M059J (cell line): ENCODE data around the gene TECR. TPM values are rescaled to one million over a fixed set of nuclear protein-coding genes. Genes with fewer than 3 reads are reported as not detected.
A peak's percentile ranks its signal among the peaks of the same experiment; 100 is the strongest.
"Not testable (repeated sequence)": the region's sequence is repeated elsewhere in the genome, so short reads cannot be mapped to it uniquely, and the experiment has no call there.

Experiments used
- DNase-seq: peaks from one replicate; pipeline ENCODE4 v3.0.0-alpha.2; 2012; ENCODE audit warnings: low read depth
- total RNA-seq: library from RNA; depleted of rRNA; stranded (reverse); fragments of >200 nt; shearing (Covaris generic); gene quantifications from 2 replicates; pipeline ENCODE4 v1.2.3, GENCODE V29; 2014; rRNA removed

The TECR gene, protein sequence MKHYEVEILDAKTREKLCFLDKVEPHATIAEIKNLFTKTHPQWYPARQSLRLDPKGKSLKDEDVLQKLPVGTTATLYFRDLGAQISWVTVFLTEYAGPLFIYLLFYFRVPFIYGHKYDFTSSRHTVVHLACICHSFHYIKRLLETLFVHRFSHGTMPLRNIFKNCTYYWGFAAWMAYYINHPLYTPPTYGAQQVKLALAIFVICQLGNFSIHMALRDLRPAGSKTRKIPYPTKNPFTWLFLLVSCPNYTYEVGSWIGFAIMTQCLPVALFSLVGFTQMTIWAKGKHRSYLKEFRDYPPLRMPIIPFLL
- 126 and 160 TPM in 2 replicates for total RNA-seq

DNA sequence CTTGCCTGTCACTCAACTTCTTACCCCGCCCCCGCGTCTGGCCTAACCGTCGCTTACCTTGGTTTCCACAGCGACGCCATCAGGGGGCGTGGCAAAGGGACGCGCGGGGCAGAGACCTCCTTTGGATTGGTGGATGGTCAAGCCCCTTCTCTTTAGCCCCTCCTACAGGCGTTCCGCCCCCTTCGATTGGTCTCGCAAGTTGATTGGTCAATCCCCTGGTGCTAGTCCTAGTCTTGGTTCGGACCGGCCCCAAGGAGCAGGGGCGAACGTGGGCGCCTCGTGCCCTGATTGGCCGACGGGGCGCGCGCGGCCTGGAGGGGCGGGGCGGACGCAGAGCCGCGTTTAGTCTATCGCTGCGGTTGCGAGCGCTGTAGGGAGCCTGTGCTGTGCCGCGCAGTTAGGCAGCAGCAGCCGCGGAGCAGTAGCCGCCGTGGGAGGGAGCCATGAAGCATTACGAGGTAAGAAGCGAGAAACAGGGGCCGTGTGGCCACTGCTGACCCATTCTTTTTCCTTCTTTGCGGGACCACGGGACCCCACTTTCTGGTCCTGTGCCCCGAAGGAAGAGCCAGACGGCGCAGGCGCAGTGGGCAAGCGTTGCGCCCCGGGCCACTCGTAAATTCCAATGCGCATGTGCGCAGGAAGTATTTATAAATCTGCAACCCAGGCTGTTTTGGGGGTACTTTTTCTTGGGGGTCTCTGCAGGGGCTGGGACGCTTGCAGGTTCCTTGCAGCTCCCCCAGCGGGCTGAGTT, at the start of gene TECR:
Gene TECR, plus strand, starts transcription at position 341 of the 751 bp plus-strand sequence. Its CDS starts 103 bp downstream, at position 444.
- peak; percentile 100 for DNase-seq

DNA sequence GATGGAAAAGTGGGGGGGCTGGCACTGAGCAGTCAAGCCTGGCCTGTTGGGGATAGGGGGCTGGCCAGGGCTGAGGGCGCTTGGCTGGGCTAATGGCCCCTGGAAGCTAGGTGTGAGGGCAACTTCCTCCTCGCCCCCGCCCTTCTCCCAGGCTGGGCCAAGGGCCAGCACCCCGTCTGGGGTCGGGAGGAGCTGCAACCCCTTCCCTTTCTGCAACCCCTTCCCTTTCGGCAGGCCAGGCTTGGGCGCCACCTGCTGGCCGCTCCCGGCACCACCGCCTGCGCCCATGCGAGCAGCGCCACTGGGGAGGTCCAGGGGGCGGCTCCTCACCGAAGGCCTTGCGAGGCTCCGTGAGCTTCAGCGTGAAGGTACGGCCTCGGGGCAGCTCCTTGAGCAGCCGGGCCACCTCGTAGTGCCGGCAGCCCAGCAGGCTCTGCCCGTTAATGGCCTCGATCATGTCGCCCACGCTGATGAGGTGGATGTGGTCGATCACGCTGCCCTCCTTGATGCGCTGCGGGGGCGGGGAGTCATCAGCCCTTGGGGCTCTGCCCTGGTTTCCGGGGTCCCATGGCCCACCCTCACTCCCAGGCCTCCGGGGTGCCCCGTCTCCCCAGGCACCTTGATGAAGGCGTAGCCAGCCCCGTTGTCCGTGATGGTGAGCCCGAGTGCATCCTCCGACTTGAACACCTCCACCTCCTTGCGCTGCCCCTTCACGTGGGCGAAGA, 49.3 kb upstream of the TECR start:
- no peak for DNase-seq

DNA sequence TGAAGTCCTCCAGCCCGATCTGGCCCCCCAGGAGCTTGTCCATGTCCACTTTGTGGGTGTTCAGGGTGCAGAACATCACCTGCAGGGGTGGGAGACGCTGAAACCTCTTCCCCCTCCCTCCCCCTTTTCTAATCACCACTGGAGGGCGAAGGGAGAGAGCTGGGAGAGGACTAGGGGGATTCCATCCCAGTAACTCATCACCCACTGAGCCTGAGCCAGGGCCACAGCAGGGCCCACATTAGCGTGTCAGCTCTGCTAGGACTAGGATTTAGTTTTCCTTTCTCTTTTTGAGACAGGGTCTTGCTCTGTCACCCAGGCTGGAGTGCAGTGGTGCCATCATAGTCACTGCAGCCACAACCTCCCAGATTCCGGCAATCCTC, 48.7 kb upstream of the TECR start:
- peak; percentile 37 for DNase-seq

DNA sequence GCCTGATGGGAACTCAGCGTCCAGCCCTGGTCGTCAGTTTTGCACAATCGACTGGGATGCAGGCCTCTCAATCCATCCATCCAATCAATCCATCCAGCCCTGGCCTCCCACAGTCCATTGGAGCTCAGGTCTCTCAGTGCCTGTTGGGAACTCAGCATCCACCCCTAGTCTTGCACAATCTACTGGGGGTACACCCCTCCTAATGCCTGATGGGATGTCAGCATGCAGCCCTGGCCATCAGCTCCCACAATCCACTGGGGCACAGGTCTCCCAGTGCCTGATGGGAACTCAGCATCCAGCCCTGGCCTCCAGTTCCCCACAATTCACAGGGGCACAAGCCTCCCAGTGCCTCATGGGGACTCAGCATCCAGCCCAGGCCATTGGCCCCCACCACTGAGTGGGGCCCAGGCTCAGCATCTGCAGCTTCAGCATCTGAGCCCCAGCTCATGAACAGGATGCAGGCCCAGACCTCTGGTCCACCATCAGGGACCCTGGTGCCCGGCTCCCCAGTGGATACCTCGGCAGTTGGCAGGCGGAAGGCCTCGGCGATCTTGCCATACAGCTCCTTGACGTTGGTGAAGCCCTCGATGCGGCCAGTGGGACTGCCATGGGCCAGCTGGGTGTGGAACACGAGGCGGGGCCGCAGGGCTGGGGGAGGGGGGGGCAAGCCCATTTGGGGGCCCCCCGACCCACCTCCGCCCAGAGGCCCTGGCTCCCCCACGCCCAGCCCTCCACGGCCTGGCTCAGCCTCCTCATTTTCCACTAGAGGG, 47.0 kb upstream of the TECR start:
- DNase-seq, result no peak

DNA sequence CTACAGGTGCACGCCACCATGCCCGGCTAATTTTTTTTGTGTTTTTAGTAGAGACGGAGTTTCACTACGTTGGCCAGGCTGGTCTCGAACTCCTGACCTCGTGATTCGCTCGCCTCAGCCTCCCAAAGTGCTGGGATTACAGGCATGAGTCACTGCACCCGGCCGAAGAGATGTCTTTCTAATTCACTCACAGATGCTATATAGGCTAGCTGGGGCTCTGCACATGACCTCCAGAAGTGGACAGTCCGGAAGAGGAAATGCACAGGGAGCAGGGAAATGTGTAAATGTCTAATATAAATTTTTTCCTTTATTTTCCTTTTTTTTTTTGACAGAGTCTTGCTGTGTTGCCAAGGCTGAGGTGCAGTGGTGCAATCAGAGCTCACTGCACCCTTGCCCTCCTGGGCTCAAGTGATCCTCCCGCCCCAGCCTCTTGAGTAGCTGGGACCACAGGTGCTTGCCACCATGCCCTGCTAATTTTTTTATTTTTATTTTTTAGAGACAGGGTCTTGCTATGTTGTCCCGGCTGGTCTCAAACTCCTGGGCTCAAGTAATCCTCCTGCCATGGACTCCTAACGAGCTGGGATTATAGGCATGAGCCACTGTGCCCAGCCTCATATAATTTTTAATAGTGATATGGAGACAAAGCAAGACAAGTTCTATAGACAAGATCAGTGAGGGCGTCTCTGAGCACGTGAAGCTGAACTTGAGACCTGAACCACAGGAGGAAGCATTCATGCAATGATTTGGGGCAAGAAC, 41.8 kb upstream of the TECR start:
- no peak for DNase-seq

DNA sequence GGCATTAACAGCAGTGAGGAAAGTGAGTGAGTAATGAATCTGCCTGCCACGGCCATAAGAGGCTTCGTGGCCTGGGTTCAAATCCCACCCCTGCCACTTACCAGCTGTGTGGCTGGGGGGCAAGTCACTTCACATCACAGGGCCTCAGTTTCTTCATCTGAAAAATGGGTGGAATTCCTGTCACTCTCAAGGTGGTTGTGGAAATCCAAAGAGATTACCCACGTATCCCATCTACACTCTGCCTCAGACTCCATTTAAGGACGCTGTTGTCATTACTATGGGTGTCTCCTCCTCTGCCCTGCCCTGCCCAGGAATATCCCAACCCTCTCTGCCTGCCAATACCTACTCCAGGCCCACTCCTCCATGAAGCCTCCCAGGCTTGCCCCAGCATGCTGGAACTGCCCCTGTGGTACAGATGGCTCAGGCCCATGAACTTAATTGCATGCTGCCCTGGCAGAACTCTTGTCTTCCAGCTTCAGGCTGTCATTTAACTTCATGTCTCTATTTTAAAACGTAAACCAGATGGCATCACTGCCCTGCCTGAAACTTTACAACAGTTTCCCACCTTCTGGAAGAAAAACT, 36.5 kb upstream of the TECR start:
- DNase-seq, result no peak

DNA sequence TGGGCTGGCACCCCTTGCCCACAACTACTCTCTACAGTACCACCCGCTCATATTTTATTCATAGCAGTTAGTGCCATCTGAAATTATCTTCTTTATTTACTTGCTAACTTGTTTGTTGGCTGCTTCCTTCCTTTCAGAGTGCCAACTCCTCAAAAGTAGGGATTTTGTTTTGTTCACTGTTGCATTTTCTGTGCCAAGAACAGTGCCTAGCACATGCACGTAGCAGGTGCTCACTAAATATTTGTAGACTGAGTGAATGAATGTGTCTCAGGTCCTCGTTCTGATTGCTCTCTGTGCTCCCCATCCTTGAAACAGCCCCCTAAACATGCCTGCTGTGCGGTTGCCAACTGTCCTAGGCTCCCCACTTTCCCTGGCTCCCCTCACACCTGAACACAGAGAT, 35.0 kb upstream of the TECR start:
- DNase-seq, result no peak

DNA sequence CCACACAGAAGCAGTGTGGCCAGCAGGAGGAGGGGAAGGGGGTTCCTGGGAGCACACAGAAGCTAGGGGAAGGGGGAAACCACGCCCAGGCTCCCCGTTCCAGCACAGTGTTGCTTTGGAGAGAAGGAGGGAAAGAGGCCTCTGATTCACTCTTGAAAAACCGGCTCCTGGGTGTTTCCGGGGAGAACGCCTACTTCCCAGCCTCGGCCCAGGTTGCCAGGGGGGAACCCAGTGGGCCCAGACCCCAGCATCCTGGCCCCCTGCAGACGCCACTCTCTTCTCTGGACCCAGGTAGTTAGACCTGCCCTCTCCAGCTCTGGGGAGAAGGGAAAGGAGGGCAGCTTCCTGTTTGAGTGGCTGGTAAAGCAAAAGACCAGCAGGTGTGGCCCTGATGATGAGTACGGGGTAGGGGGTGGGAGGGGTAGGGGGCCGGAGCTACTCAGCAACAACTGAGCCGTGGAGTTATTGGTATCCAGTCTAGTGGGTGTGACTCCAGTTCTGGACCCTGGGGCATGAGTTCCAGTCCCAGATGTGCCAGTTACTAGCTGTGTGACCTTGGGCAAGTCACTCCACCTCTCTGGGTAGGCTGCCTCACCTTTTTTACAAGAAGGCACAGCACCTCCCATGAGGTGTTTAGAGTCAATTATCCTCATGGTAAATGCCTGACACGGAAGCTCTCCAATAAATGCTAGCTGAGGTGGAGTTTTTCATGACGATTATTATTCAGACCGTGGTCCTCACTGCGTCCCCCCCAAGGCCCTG, 34.3 kb upstream of the TECR start:
- no peak for DNase-seq

DNA sequence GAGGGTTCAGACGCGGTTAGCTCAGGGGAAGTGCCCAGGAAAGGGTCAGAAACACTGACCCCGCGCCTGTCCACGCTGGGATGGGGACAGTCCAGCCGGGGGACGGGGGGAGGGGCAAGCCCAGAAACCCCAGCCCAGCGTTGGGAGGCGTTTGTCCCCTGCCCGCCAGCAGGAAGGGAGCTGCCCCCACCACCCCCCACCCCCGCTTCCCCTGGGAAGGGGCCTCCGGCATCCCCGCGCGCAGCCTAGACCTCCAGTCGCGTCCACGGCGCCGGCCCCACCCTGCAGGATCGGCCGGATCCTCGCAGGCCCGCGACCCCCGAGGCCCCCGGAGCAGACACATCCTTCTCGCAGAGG, 33.7 kb upstream of the TECR start:
- no peak for DNase-seq

DNA sequence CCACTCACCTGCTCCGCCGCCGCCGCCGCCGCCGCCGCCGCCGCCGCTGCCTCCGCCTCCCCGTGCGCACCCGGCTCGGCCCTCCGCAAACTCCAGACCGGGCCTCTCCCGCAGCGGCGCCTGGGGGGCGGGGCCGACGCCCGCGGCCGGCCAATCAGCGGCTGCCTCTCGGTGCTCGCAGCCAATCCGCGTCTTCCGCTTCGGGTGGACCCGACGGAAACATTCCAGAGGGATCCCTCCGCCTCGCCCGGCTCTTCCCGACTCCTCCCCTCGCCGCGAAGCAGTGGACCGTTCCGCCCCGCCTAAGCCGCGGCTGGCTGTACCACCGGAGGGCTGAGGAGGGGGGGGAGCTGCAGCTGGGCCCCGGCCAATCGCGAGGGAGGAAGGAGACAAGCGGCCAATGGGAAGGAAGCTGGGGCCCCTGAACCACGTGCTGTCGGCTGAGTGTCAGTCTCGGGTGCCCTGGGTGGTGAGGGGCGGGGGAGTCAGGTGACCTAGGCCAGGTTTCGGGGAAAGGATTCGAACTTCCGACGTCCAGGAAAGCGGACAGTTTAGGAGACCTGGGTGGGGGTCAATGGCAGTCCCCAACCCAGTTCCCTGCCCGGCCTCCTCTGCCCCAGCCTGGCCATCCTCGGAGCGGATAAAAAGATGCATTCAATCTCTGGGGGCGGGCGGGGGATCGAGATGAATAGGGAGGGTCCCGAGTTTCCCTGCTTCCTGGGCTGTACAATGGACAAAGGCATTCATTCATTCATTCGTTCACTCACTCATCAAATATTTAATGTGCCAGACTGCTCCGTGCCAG, 33.2 kb upstream of the TECR start, which contains the start of gene GIPC1:
Gene GIPC1, minus strand, starts transcription at position 99 of the 805 bp plus-strand sequence. CDS start 13,151 bp downstream, outside the sequence.
- peak; percentile 97 for DNase-seq

DNA sequence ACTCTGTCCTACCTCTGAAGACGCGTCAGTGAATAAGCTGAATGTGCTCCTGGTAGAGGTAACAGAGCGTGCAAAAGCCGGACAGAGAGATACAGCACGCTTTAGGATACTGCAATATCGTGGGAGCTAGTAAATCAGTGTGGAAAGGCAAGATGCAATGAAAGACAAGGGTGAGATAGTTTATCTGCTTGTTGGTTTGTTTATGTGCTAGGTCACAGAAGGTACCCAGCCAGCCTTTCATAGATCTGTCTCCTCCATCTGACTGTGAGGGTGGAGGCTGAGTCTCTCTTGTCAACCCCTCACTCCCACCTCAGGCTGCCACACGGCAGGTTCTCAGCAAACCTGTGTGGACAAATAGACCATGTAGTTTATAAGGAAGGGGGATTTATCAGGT, 32.6 kb upstream of the TECR start:
- DNase-seq, result no peak

DNA sequence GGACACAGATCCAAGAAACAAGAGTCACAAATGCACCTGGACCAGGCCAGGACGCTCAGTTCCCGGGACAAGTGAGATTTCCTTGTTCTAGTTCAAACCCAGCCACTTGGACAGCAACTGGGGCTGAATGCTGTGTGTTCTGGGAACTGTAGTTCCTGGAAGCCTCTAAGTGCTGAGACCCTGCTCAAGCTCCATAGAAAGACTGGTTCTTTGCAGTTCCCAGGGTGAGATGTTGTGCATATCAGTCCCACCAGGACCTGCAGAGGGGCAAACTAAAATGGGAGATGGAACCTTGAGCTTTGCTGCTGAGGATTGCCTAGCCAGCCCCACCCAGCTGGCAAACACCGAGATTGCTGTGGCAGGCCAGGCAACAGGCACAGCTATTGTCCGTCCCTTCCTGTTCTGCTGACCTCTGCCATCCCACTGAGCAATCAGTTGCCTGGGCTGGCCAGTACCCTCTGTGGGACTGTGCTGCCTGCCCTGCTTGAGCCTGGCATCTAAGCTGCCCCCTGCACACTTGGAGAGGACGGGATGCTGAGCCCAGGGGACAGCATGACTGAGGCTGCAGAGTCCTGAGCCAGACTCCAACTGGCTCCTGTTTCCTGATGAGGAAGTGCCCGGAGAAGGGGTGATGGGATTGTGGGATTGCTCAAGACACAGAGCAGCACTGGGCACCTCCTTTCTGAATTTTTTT, 32.0 kb upstream of the TECR start:
- no peak for DNase-seq

DNA sequence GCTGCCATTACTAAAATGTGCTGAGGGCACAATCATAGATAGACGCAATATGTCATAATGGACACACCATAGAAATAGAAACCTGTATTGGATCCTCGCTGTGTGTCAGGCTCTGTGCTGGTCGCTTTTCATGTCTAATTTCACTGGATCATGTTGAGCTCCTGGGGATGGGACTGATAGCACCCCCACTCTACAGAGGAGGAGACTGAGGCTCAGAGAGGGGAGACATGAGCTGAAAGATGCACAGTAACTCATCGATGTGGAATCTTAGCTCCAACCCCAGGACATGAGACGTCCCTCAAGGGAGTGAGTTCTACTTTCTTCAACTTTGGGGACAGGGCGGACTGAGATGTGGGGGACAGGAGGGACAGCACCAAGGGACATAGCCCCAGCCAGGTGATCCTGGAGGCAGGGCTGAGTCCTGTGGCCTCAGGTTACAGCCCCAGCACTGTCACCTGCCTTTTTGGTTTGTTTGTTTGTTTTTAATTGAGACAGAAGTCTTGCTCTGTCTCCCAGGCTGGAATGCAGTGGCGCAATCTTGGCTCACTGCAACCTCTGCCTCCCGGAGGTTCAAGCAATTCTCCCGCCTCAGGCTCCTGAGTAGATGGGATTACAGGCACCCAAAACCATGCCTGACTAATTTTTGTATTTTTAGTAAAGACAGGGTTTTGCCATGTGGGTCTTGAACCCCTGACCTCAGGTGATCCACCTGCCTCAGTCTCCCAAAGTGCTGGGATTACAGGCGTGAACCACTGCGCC, 26.9 kb upstream of the TECR start:
- peak; percentile 68 for DNase-seq

DNA sequence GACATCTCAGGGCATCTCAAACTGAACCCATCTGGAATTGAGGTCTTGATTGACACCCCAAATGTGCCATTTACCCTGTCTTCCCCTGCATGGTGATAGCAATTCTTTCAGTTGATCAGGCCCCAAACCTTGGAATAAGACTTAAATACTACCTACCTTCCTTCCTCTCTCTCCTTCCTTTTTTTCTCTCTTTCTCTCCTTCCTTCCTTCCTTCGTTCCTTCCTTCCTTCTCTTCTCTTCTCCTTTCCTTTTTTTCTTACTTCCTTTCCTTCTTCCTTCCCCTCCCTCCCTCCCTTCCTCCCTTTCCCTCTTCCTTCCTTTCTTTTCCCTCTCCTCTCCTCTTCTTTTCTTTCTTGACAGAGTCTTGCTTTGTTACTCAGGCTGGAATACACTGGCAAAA, 26.1 kb upstream of the TECR start:
- no peak for DNase-seq

DNA sequence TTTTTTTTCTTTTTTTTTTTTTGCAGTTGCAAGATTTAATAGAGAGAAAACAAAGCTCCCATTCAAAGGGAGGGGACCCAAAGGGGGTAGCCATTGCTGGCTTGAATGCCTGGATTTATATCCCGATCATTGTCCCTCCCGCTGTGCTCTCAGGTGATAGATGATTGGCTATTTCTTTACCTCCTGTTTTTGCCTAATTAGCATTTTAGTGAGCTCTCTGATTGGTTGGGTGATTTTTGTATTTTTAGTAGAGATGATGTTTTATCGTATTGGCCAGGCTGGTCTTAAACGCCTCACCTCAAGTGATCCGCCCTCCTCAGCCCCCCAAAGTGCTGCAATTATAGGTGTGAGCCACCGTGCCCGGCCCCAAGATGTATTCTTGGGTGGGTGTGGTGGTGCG, 24.8 kb upstream of the TECR start:
- DNase-seq, result not testable (repeated sequence)

DNA sequence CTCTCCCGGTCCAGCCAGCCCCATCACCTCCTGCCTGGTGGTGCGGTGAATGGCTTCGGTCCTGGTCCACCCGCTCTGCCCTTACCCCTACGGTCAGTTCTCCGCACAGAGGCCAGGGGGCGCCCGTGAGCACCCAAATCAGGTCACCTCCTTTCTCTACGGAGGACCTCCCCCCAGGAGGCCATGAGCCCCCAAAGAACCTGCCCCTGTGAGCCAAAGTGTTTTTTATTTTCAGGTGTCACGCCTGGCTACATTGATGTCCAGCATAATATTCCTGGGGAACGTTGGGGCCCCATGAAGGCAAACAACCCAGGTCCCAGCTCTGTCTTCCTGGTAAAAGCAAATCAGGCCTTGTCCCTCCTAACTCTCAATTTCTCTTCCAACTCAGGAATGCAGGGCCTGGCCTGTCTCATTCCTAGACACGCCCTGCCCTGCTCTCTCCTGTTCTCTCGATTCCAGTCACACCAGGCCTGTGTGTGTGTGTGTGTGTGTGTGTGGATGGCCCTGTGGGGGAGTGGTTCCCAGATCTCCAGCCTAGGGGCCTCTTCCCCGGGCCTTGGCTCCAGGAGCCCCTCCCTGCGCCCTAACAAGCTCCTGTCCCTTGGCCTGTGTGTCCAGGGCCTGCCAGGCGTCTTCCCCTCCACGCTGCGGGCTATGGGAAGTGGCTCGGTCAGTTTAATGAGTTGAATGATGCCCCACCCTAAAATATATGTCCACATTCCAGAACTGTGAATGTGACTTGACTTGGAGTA, 23.7 kb upstream of the TECR start:
- peak; percentile 82 for DNase-seq
